ENCODE data around the gene DNAJC5G. TPM values are rescaled to one million over a fixed set of nuclear protein-coding genes. Genes with fewer than 3 reads are reported as not detected.

Gene DNAJC5G
- total and polyA plus RNA-seq, 8 donors = 0.06 to 0.34 TPM; not detected in 6

GRCh38 chr2:27323596-27324285, 48.5 kb downstream of the DNAJC5G start:
- Histone ChIP-seq H3K9me3 (no peaks in the 10 kb centered on the region), H3K27me3 (no peaks in the 10 kb centered on the region), H3K4me1 (peaks cover 8 to 26% (median 21%) of the 10 kb centered on the region in 3 donors), H3K4me3 (peak overlapping the region; percentile 71 to 82 (median 77)), H3K36me3 (peaks cover 0 to 20% (median 1%) of the 10 kb centered on the region in 3 donors), H3K27ac (peak overlapping the region; percentile 93 to 95 (median 94))
- ATAC-seq = peak; percentile 4 to 15 (median 14)
- TF ChIP-seq CTCF (IDR thresholded peaks at IDR 0.05) = no peak
- FAIRE-seq = no peak
- intact Hi-C loops (cut with DNase I) = no loop called here
- WGBS, 2 donors = 4 to 6% methylated on average over 5 of the region's 5 CpGs
- no peak for DNase-seq

GRCh38 chr2:27324720-27325119, 49.5 kb downstream of the DNAJC5G start:
- Histone ChIP-seq H3K27ac (peak overlapping the region in 1 of 4 donors; percentile 94), H3K4me1 (peaks cover 8 to 26% (median 21%) of the 10 kb centered on the region in 3 donors), H3K27me3 (no peaks in the 10 kb centered on the region), H3K9me3 (no peaks in the 10 kb centered on the region), H3K4me3 (no peak overlapping the region), H3K36me3 (peaks cover 0 to 30% (median 11%) of the 10 kb centered on the region in 3 donors)
- no peak for TF ChIP-seq CTCF (IDR thresholded peaks at IDR 0.05)
- 96 to 99% methylated on average over 5 of the region's 5 CpGs for WGBS, 2 donors
- no peak for FAIRE-seq
- no peak for DNase-seq
- intact Hi-C loops (cut with DNase I) = no loop called here
- ATAC-seq = no peak

Other genes starting within 250 kb of the DNAJC5G start
- 10 to 100 TPM; 57.3 to 77.1 (median 59.8) TPM for gene TMEM214, start 242.5 kb upstream of the DNAJC5G start, total RNA-seq
- 100 to 1,000 TPM in 1 of 2 donors, 10 to 100 TPM in 1; 72.1 to 109 TPM for gene TMEM214, start 242.5 kb upstream of the DNAJC5G start, polyA plus RNA-seq
- gene AGBL5, start 223.8 kb upstream of the DNAJC5G start, total RNA-seq = 10 to 100 TPM in 5 of 6 donors, 1 to 10 TPM in 1; 8.2 to 15.5 (median 11.9) TPM
- gene AGBL5, start 223.8 kb upstream of the DNAJC5G start, polyA plus RNA-seq = 10 to 100 TPM in 1 of 2 donors, 1 to 10 TPM in 1; 8.7 to 11.6 TPM
- 100 to 1,000 TPM in 3 of 6 donors, 10 to 100 TPM in 3; 76.6 to 148 (median 108) TPM for gene OST4, start 203.8 kb upstream of the DNAJC5G start, total RNA-seq
- gene OST4, start 203.8 kb upstream of the DNAJC5G start, polyA plus RNA-seq = 100 to 1,000 TPM; 183 to 188 TPM
- 10 to 100 TPM in 2 of 6 donors, 1 to 10 TPM in 4; 2.6 to 47.1 (median 7.3) TPM for gene EMILIN1, start 196.8 kb upstream of the DNAJC5G start, total RNA-seq
- 10 to 100 TPM in 1 of 2 donors, 1 to 10 TPM in 1; 3.7 to 15.5 TPM for gene EMILIN1, start 196.8 kb upstream of the DNAJC5G start, polyA plus RNA-seq
- gene KHK, start 188.7 kb upstream of the DNAJC5G start, total RNA-seq = 10 to 100 TPM in 1 of 6 donors, 1 to 10 TPM in 5; 5.1 to 11.7 (median 6.3) TPM
- gene KHK, start 188.7 kb upstream of the DNAJC5G start, polyA plus RNA-seq = 10 to 100 TPM; 10.6 to 16.2 TPM
- 1 to 10 TPM in 1 of 6 donors, under 1 TPM in 4, not detected in 1; 0.42 to 1.1 (median 0.78) TPM for gene CGREF1, start 156.3 kb upstream of the DNAJC5G start, total RNA-seq
- gene CGREF1, start 156.3 kb upstream of the DNAJC5G start, polyA plus RNA-seq = 1 to 10 TPM in 1 of 2 donors, under 1 TPM in 1; 0.49 to 1.2 TPM
- under 1 TPM in 5 of 6 donors, not detected in 1; 0.26 to 0.47 (median 0.34) TPM for gene ABHD1, start 151.6 kb upstream of the DNAJC5G start, total RNA-seq
- gene ABHD1, start 151.6 kb upstream of the DNAJC5G start, polyA plus RNA-seq = under 1 TPM; 0.27 to 0.99 TPM
- 10 to 100 TPM; 24.6 to 38.7 (median 29.6) TPM for gene PREB, start 140.8 kb upstream of the DNAJC5G start, total RNA-seq
- gene PREB, start 140.8 kb upstream of the DNAJC5G start, polyA plus RNA-seq = 10 to 100 TPM; 61.4 to 73.6 TPM
- gene PRR30, start 136.0 kb upstream of the DNAJC5G start, total RNA-seq = not detected
- gene PRR30, start 136.0 kb upstream of the DNAJC5G start, polyA plus RNA-seq = not detected
- under 1 TPM in 4 of 6 donors, not detected in 2; 0.03 to 0.19 (median 0.04) TPM for gene TCF23, start 126.4 kb upstream of the DNAJC5G start, total RNA-seq
- gene TCF23, start 126.4 kb upstream of the DNAJC5G start, polyA plus RNA-seq = not detected
- gene ATRAID, start 63.4 kb upstream of the DNAJC5G start, total RNA-seq = 10 to 100 TPM; 38.9 to 56.8 (median 48.6) TPM
- gene ATRAID, start 63.4 kb upstream of the DNAJC5G start, polyA plus RNA-seq = 100 to 1,000 TPM in 1 of 2 donors, 10 to 100 TPM in 1; 68.1 to 106 TPM
- gene SLC5A6, start 63.2 kb upstream of the DNAJC5G start, total RNA-seq = 10 to 100 TPM in 5 of 6 donors, 1 to 10 TPM in 1; 8.3 to 15.3 (median 13.1) TPM
- gene SLC5A6, start 63.2 kb upstream of the DNAJC5G start, polyA plus RNA-seq = 10 to 100 TPM; 14.9 to 15.0 TPM
- gene CAD, start 58.1 kb upstream of the DNAJC5G start, total RNA-seq = 10 to 100 TPM in 5 of 6 donors, 1 to 10 TPM in 1; 9.6 to 23.4 (median 14.7) TPM
- 10 to 100 TPM; 17.5 to 24.6 TPM for gene CAD, start 58.1 kb upstream of the DNAJC5G start, polyA plus RNA-seq
- gene SLC30A3, start 12.4 kb upstream of the DNAJC5G start, total RNA-seq = under 1 TPM in 1 of 6 donors, not detected in 5; 0.12 TPM
- gene SLC30A3, start 12.4 kb upstream of the DNAJC5G start, polyA plus RNA-seq = under 1 TPM in 1 of 2 donors, not detected in 1; 0.15 TPM
- gene TRIM54, start 7.0 kb downstream of the DNAJC5G start, total RNA-seq = 1 to 10 TPM in 1 of 6 donors, under 1 TPM in 5; 0.08 to 1.1 (median 0.33) TPM
- under 1 TPM; 0.27 to 0.31 TPM for gene TRIM54, start 7.0 kb downstream of the DNAJC5G start, polyA plus RNA-seq
- gene UCN, start 33.0 kb downstream of the DNAJC5G start, total RNA-seq = 1 to 10 TPM in 1 of 6 donors, under 1 TPM in 5; 0.51 to 1.0 (median 0.76) TPM
- 1 to 10 TPM; 2.7 to 4.6 TPM for gene UCN, start 33.0 kb downstream of the DNAJC5G start, polyA plus RNA-seq
- gene MPV17, start 47.7 kb downstream of the DNAJC5G start, total RNA-seq = 10 to 100 TPM; 24.8 to 38.0 (median 32.0) TPM
- 10 to 100 TPM; 57.3 to 71.8 TPM for gene MPV17, start 47.7 kb downstream of the DNAJC5G start, polyA plus RNA-seq
- 10 to 100 TPM; 21.2 to 30.7 (median 26.7) TPM for gene GTF3C2, start 81.3 kb downstream of the DNAJC5G start, total RNA-seq
- gene GTF3C2, start 81.3 kb downstream of the DNAJC5G start, polyA plus RNA-seq = 10 to 100 TPM; 33.1 to 34.3 TPM
- 10 to 100 TPM; 24.1 to 34.7 (median 31.3) TPM for gene EIF2B4, start 94.9 kb downstream of the DNAJC5G start, total RNA-seq
- gene EIF2B4, start 94.9 kb downstream of the DNAJC5G start, polyA plus RNA-seq = 10 to 100 TPM; 69.9 to 98.1 TPM
- 10 to 100 TPM; 34.3 to 48.6 (median 39.5) TPM for gene SNX17, start 95.2 kb downstream of the DNAJC5G start, total RNA-seq
- gene SNX17, start 95.2 kb downstream of the DNAJC5G start, polyA plus RNA-seq = 10 to 100 TPM; 38.8 to 60.2 TPM
- gene ZNF513, start 105.3 kb downstream of the DNAJC5G start, total RNA-seq = 10 to 100 TPM in 1 of 6 donors, 1 to 10 TPM in 5; 3.7 to 10.4 (median 7.6) TPM
- gene ZNF513, start 105.3 kb downstream of the DNAJC5G start, polyA plus RNA-seq = 10 to 100 TPM; 30.1 to 34.4 TPM
- gene PPM1G, start 134.2 kb downstream of the DNAJC5G start, total RNA-seq = 10 to 100 TPM; 23.6 to 37.8 (median 28.7) TPM
- gene PPM1G, start 134.2 kb downstream of the DNAJC5G start, polyA plus RNA-seq = 10 to 100 TPM; 28.6 to 31.8 TPM
- gene NRBP1, start 153.2 kb downstream of the DNAJC5G start, total RNA-seq = 10 to 100 TPM; 33.5 to 49.5 (median 38.0) TPM
- 10 to 100 TPM; 32.5 to 60.7 TPM for gene NRBP1, start 153.2 kb downstream of the DNAJC5G start, polyA plus RNA-seq
- 10 to 100 TPM; 21.6 to 36.5 (median 26.6) TPM for gene KRTCAP3, start 166.9 kb downstream of the DNAJC5G start, total RNA-seq
- gene KRTCAP3, start 166.9 kb downstream of the DNAJC5G start, polyA plus RNA-seq = 10 to 100 TPM; 29.5 to 33.0 TPM
- 10 to 100 TPM; 10.1 to 28.2 (median 14.7) TPM for gene IFT172, start 214.3 kb downstream of the DNAJC5G start, total RNA-seq
- gene IFT172, start 214.3 kb downstream of the DNAJC5G start, polyA plus RNA-seq = 10 to 100 TPM; 35.1 to 56.2 TPM
- 10 to 100 TPM in 1 of 6 donors, 1 to 10 TPM in 5; 3.1 to 12.7 (median 6.4) TPM for gene FNDC4, start 219.8 kb downstream of the DNAJC5G start, total RNA-seq
- gene FNDC4, start 219.8 kb downstream of the DNAJC5G start, polyA plus RNA-seq = 10 to 100 TPM in 1 of 2 donors, 1 to 10 TPM in 1; 8.5 to 11.8 TPM
- gene GCKR, start 221.4 kb downstream of the DNAJC5G start, total RNA-seq = 1 to 10 TPM in 4 of 6 donors, under 1 TPM in 2; 0.56 to 3.2 (median 1.5) TPM
- 1 to 10 TPM; 1.5 to 4.0 TPM for gene GCKR, start 221.4 kb downstream of the DNAJC5G start, polyA plus RNA-seq

Measured in pancreas (tissue), 10 donors.